GM23338 (cell line): ENCODE data around the gene AP1S3. TPM values are rescaled to one million over a fixed set of nuclear protein-coding genes. Genes with fewer than 3 reads are reported as not detected.

Experiments used
- ATAC-seq: fragments of 200-7000 bp; cut with Tn5 transposase; 3 replicates; pipeline ENCODE4 v1.9.1; 2020
- DNase-seq: peaks from one replicate; pipeline ENCODE4 v3.0.0-alpha.2; 2015; ENCODE audit warnings: low spot score
- H2AFZ ChIP-seq: fragments of 200-600 bp; sonication (generic); 2 replicates; pipeline ENCODE4 v1.8.0; 2016; ENCODE audit warnings: antibody characterized with exemption, mild to moderate bottlenecking, moderate library complexity
- H3F3A ChIP-seq: fragments of 200-600 bp; sonication (generic); replicated peaks from 2 replicates; pipeline ENCODE4 v1.8.0; 2017; ENCODE audit warnings: antibody characterized with exemption, mixed run types, low read depth
- H3K27ac ChIP-seq: fragments of 200-600 bp; sonication (generic); 2 replicates; pipeline ENCODE4 v1.6.1; 2016; ENCODE audit warnings: low read depth
- H3K27me3 ChIP-seq: fragments of 200-600 bp; sonication (generic); 2 replicates; pipeline ENCODE4 v1.8.0; 2016; ENCODE audit warnings: mild to moderate bottlenecking, mixed run types, moderate library complexity; ENCODE audit not compliant: insufficient read depth
- H3K36me3 ChIP-seq: fragments of 200-600 bp; sonication (generic); 2 replicates; pipeline ENCODE4 v1.8.0; 2016; ENCODE audit warnings: mild to moderate bottlenecking; ENCODE audit not compliant: insufficient read depth
- H3K4me1 ChIP-seq: fragments of 200-600 bp; sonication (generic); 2 replicates; pipeline ENCODE4 v1.8.0; 2016; ENCODE audit warnings: mild to moderate bottlenecking, moderate library complexity; ENCODE audit not compliant: insufficient read depth
- H3K4me2 ChIP-seq: fragments of 200-600 bp; sonication (generic); 2 replicates; pipeline ENCODE4 v1.7.1; 2017; ENCODE audit warnings: mixed run types
- H3K4me3 ChIP-seq: fragments of 200-600 bp; sonication (generic); 2 replicates; pipeline ENCODE4 v1.6.1; 2016; ENCODE audit warnings: mixed run types
- H3K79me2 ChIP-seq: fragments of 200-600 bp; sonication (generic); replicated peaks from 2 replicates; pipeline ENCODE4 v1.8.0; 2017; ENCODE audit warnings: mild to moderate bottlenecking; ENCODE audit not compliant: insufficient read depth
- H3K9me2 ChIP-seq: fragments of 200-600 bp; sonication (generic); 2 replicates; pipeline ENCODE4 v1.8.0; 2017; ENCODE audit not compliant: insufficient read depth
- H4K20me1 ChIP-seq: fragments of 200-600 bp; sonication (generic); replicated peaks from 2 replicates; pipeline ENCODE4 v1.8.0; 2017; ENCODE audit warnings: mild to moderate bottlenecking; ENCODE audit not compliant: insufficient read depth
- H3K27ac Mint-ChIP-seq: 2 replicates; pipeline ENCODE4 v1.8.0; 2020; ENCODE audit warnings: inconsistent platforms, mild to moderate bottlenecking, moderate library complexity, mixed read lengths
- H3K27me3 Mint-ChIP-seq: 3 replicates; pipeline ENCODE4 v1.8.0; 2022; ENCODE audit warnings: low read depth, mild to moderate bottlenecking, moderate library complexity, mixed read lengths, inconsistent platforms; ENCODE audit not compliant: insufficient read depth, poor library complexity
- H3K36me3 Mint-ChIP-seq: 3 replicates; pipeline ENCODE4 v1.8.0; 2021; ENCODE audit warnings: low read depth, mild to moderate bottlenecking, inconsistent platforms, moderate library complexity, mixed read lengths
- H3K4me1 Mint-ChIP-seq: 3 replicates; pipeline ENCODE4 v1.8.0; 2020; ENCODE audit warnings: mild to moderate bottlenecking, inconsistent platforms, mixed read lengths
- H3K4me3 Mint-ChIP-seq: 3 replicates; pipeline ENCODE4 v1.8.0; 2021; ENCODE audit warnings: moderate library complexity, mild to moderate bottlenecking, inconsistent platforms, mixed read lengths
- H3K9me3 Mint-ChIP-seq: 3 replicates; pipeline ENCODE4 v1.8.0; 2020; ENCODE audit warnings: moderate library complexity, mild to moderate bottlenecking, inconsistent platforms, mixed read lengths
- CREB1 ChIP-seq: fragments of 250-450 bp; sonication (Bioruptor Pico); IDR thresholded peaks from 2 replicates; pipeline ENCODE4 v1.5.0; 2020; ENCODE audit warnings: low read depth, mild to moderate bottlenecking, moderate library complexity
- ETS1 ChIP-seq: IDR thresholded peaks from 2 replicates; pipeline ENCODE4 v1.6.1; 2016; ENCODE audit warnings: antibody characterized with exemption
- EZH2 ChIP-seq: fragments of 200-600 bp; sonication (generic); IDR thresholded peaks from one replicate; pipeline ENCODE4 v1.8.0; 2017; ENCODE audit warnings: antibody characterized with exemption, mild to moderate bottlenecking, low read depth; ENCODE audit not compliant: unreplicated experiment
- EZH2phosphoT487 ChIP-seq: fragments of 200-600 bp; sonication (generic); IDR thresholded peaks from one replicate; pipeline ENCODE4 v1.8.1; 2018; ENCODE audit warnings: antibody characterized with exemption; ENCODE audit not compliant: unreplicated experiment
- JUNB ChIP-seq: IDR thresholded peaks from one replicate; pipeline ENCODE4 v1.6.1; 2016; ENCODE audit warnings: antibody characterized with exemption; ENCODE audit not compliant: unreplicated experiment
- NANOG ChIP-seq: IDR thresholded peaks from 2 replicates; pipeline ENCODE4 v1.6.1; 2016; ENCODE audit warnings: antibody characterized with exemption, borderline replicate concordance
- POLR2AphosphoS5 ChIP-seq: IDR thresholded peaks from 2 replicates; pipeline ENCODE4 v1.6.1; 2016; ENCODE audit warnings: antibody characterized with exemption, low read depth
- REST ChIP-seq: IDR thresholded peaks from one replicate; pipeline ENCODE4 v1.6.1; 2018; ENCODE audit warnings: antibody characterized with exemption; ENCODE audit not compliant: unreplicated experiment
- ZNF114 ChIP-seq: fragments of 250-450 bp; sonication (Bioruptor Pico); IDR thresholded peaks from 2 replicates; pipeline ENCODE4 v1.5.0; 2020; ENCODE audit warnings: mild to moderate bottlenecking, moderate library complexity
- ZNF331 ChIP-seq: fragments of 250-450 bp; sonication (Bioruptor Pico); IDR thresholded peaks from 2 replicates; pipeline ENCODE4 v1.5.0; 2020; ENCODE audit warnings: low read depth, mild to moderate bottlenecking, moderate library complexity
- ZNF462 ChIP-seq: fragments of 250-450 bp; sonication (Bioruptor Pico); IDR thresholded peaks from 2 replicates; pipeline ENCODE4 v1.5.0; 2020; ENCODE audit warnings: mild to moderate bottlenecking, moderate library complexity
- polyA plus RNA-seq: library from polyadenylated mRNA; unstranded; fragments of >200 nt; fragmentation: Nextera tagmentation; extraction: Ambion mirVana; gene quantifications from 2 replicates; pipeline ENCODE4 v1.2.1, GENCODE V29; 2016
- total RNA-seq: library from RNA; depleted of rRNA; stranded (reverse); fragments of >200 nt; shearing (Covaris generic); gene quantifications from 2 replicates; pipeline ENCODE4 v1.2.3, GENCODE V29; 2014

The AP1S3 gene
- total and polyA plus RNA-seq, 2 experiments from 2014 or later, result 8.8 to 25.5 TPM

- no peaks in the 10 kb centered on the region for H3K27me3 Mint-ChIP-seq
- H3K9me3 Mint-ChIP-seq, result no peaks in the 10 kb centered on the region
- Histone ChIP-seq H3K79me2 (peaks cover 49% of the 10 kb centered on the region), H3K4me3 (no peak overlapping the region), H3K27me3 (no peaks in the 10 kb centered on the region), H4K20me1 (0 out of 2 replicates have a peak, but pooled peaks cover 4% of the 10 kb centered on the region), H3K36me3 (no peaks in the 10 kb centered on the region), H3K27ac (no peak overlapping the region), H3F3A (no peaks in the 10 kb centered on the region), H3K4me2 (no peak overlapping the region), H3K4me1 (peaks cover 16% of the 10 kb centered on the region; the same call in 1 of the 2 replicates), H3K9me2 (no peaks in the 10 kb centered on the region), H2AFZ (no peak overlapping the region)
- TF ChIP-seq EZH2phosphoT487, result no peak
- TF ChIP-seq POLR2AphosphoS5, result no peak
- H3K4me3 Mint-ChIP-seq, result no peak overlapping the region
- H3K27ac Mint-ChIP-seq, result no peak overlapping the region
- no peaks in the 10 kb centered on the region for H3K36me3 Mint-ChIP-seq
- peaks cover 8% of the 10 kb centered on the region for H3K4me1 Mint-ChIP-seq
- ATAC-seq (no peak), DNase-seq (no peak)
Observed at GRCh38 chr2:223824301-223824700, 13.1 kb downstream of the AP1S3 start.

- Mint-ChIP-seq H3K36me3 (no peaks in the 10 kb centered on the region), H3K4me3 (no peak overlapping the region), H3K27me3 (no peaks in the 10 kb centered on the region), H3K27ac (no peak overlapping the region), H3K9me3 (no peaks in the 10 kb centered on the region), H3K4me1 (peaks cover 12% of the 10 kb centered on the region)
- Histone ChIP-seq H3K27me3 (no peaks in the 10 kb centered on the region), H3F3A (no peaks in the 10 kb centered on the region), H3K4me2 (no peak overlapping the region), H3K4me3 (no peak overlapping the region), H4K20me1 (0 out of 2 replicates have a peak, but pooled peaks cover 4% of the 10 kb centered on the region), H2AFZ (no peak overlapping the region), H3K79me2 (peaks cover 45% of the 10 kb centered on the region), H3K4me1 (peaks cover 17% of the 10 kb centered on the region; the same call in 1 of the 2 replicates), H3K36me3 (no peaks in the 10 kb centered on the region), H3K9me2 (no peaks in the 10 kb centered on the region), H3K27ac (no peak overlapping the region)
- DNase-seq, result no peak
- no peak for ATAC-seq
- no peak for TF ChIP-seq EZH2
- TF ChIP-seq NANOG, result no peak
- TF ChIP-seq EZH2phosphoT487, result no peak
- no peak for TF ChIP-seq ETS1
- no peak for TF ChIP-seq CREB1
- TF ChIP-seq REST, result no peak
- TF ChIP-seq ZNF114, result no peak
- TF ChIP-seq POLR2AphosphoS5, result no peak
- TF ChIP-seq ZNF462 (CRISPR knock-in tag), result no peak
- TF ChIP-seq JUNB, result no peak
- TF ChIP-seq ZNF331 (CRISPR knock-in tag), result no peak
Observed at GRCh38 chr2:223822818-223823217, 14.6 kb downstream of the AP1S3 start.
